ENCODE measurements around the gene LENG9.
"Not testable (repeated sequence)": the region's sequence is repeated elsewhere in the genome, so short reads cannot be mapped to it uniquely, and the experiment has no call there.

Gene LENG9
- total RNA-seq, result 0.43 to 5.5 (median 2.2) reads per million in 17 experiments

- DNase-seq, result peak; percentile 96 to 97 (median 97)
Measured at GRCh38 chr19:54463531-54464043, at the start of gene LENG9. Gene LENG9 (minus strand): TSS chr19:54463778. CDS start chr19:54463526, 252 bp downstream.

DNA sequence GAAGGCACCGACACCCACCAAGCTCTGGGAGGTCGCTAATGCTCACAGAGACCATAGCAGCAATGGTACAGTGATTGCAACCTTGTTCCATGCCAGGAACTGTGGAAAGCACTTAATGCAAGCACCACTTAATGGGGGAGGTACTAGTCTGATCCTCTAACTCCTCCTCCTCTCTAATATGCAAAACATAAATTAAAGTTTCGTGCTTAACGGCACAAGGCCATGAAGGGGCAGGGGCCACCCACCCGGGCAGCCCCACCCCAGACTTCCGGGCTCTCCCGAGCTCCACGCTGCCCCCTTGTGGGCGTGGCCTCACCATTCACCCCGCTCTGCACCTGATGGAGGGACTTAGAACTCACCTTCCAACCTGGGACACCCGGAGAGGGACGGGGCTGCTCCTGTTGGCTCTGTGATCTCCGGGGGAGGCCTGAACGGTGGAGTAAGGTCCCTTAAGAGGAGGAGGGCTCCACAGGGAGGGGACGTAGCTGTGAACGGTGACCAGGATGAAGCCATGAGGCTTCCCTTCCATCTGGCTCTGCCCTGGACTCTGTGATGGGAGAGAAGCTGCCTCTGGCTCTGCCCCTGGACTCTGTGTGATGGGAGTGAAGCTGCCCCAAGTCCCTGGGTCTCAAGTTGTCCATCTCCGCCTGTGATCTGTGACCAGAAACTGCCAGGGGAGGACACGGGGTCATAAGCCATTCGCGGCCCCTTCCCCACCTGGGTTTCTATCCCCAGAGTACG lies 45.8 kb upstream of the LENG9 start:
- DNase-seq, result not testable (repeated sequence)

GRCh38 chr19:54508487-54508886 lies 44.9 kb upstream of the LENG9 start:
- DNase-seq, result not testable (repeated sequence)

DNA sequence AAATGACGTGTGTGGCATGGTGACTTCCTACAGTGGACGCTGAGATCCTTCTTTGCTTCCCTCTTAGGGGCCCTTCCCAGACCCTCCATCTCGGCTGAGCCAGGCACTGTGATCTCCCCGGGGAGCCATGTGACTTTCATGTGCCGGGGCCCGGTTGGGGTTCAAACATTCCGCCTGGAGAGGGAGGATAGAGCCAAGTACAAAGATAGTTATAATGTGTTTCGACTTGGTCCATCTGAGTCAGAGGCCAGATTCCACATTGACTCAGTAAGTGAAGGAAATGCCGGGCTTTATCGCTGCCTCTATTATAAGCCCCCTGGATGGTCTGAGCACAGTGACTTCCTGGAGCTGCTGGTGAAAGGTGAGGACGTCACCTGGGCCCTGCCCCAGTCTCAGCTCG lies 44.2 kb upstream of the LENG9 start:
- no peak for DNase-seq

- not testable (repeated sequence) for DNase-seq
Measured at GRCh38 chr19:54507038-54507717, 43.6 kb upstream of the LENG9 start.

GRCh38 chr19:54506079-54506478 lies 42.5 kb upstream of the LENG9 start:
- DNase-seq, result no peak

DNA sequence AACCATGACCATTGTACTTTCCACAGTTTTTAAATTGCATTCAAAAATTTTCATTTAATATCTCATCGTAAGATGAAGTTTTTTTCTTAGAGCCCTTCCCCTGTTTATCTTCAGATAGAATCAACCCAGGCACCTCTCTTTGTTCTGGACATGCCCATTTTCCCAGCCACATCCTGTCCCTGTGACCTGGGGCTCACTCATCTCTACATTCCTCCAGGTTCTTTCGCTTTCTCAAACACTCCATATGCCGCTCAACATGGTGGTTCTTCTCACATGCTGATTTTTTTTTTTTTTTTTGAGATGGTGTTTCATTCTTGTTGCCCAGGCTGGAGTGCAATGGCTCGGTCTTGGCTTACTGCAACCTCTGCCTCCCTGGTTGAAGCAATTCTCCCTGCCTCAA lies 42.0 kb upstream of the LENG9 start:
- DNase-seq, result not testable (repeated sequence)

DNA sequence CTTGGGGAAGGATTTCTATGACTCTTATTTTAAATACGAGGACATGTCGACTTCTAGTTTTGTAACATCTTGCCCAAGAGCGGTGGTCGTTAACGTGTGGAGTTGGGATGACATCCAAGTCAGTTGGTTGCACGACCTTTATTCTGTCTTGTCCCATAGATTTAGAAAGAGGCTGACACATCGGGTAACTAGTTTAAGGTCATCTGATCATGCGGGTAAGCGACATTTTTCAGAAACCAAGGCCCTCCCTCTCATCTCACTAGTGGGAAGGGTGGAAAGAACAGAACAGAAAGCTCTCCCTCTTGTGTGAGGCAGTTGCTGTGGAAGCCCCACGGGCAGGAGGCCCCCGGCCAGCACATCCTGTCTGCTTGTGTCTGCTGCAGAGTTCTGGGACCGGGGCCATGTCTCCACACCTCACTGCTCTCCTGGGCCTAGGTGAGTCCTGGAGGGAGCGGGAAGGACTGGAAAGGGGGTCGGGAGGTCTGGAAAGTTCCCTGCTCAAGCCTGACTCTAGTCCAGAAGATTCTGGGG lies 39.0 kb upstream of the LENG9 start, which contains the start of gene LAIR2:
LAIR2 (plus strand) TSS at position 314 of the 531 bp plus-strand sequence; CDS start at position 402, 88 bp downstream.
- DNase-seq, result peak in 1 of 4 experiments; percentile 50

GRCh38 chr19:54498451-54498772 lies 34.8 kb upstream of the LENG9 start:
- peak in 3 of 4 experiments; percentile 30 to 62 (median 54) for DNase-seq

DNA sequence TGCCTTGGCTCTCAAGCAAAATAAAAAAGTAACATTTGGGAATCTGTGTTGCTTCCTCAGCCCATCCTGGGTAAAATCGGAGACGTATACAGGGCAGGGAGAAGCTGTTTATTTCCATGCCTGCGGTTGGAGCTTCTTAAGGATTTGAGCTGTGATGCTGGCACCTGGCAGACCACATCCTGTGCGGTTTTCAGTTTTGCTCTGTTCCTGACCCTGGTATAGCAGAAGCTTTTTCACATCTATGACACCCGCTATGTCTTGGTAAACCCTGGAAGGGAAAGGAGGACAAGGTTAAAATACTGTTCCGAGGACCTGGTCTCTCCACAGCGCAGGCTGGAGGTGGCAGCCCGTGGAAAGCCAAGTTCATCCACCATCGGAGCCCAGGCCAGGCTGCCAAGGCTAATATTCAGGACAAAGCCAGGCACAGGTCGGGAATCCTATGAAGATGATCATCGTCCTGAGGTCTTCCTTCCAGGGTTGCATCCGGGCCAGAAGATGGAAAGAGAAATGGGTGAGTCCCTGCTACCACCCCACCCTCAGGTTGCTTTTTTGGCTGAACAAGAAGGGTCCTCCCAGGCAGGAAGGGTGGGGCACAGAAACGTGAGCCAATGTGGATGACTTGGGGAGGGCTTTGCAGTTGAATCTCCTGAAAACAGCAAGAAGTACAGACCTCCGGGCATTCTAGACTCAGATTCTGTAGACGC lies 34.3 kb upstream of the LENG9 start:
- not testable (repeated sequence) for DNase-seq

DNA sequence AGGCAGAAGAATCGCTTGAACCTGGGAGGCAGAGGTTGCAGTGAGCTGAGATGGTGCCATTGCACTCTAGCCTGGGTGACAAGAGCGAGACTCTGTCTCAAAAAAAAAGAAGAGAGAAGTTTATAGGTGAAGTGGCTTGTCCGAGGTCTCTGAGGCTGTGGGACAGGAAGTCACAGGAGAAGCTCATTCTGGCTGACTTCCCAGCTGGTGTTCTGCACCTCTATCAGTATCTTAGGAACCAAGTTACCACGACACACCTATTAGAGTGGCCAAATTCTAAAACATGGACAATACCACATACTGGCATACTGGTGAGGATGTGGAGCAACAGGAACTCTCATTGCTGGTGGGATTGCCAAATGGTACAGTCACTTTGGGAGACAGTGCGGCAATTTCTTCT lies 31.7 kb upstream of the LENG9 start:
- not testable (repeated sequence) for DNase-seq

DNA sequence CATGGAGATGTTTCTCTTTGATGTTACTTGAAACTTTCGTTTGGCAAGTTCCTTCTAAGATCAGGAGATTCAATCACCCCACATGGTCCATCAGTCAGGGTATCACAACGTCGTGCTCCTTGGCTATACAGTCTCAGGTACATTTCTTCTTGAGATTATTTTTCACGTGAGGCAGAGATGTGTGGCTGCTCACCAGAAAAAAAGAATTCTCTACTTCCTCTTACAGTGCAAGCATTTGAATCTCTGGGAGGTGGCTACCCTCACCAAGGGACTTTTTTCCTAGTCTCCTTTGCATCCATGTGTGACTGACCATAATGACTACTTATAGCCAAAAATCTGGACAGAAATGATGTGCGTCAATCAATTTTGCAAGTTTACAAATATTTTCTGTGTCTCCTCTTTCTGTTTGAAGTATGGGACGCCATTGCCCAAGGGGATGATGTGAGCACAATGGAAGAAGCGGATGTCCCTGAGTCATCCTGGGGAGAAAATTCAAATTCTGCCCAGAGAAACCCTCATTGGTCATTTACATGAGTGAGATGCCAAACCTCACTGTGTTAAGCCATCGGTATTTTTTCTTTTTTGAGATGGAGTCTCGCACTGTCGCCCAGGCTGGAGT lies 30.5 kb upstream of the LENG9 start:
- no peak for DNase-seq

DNA sequence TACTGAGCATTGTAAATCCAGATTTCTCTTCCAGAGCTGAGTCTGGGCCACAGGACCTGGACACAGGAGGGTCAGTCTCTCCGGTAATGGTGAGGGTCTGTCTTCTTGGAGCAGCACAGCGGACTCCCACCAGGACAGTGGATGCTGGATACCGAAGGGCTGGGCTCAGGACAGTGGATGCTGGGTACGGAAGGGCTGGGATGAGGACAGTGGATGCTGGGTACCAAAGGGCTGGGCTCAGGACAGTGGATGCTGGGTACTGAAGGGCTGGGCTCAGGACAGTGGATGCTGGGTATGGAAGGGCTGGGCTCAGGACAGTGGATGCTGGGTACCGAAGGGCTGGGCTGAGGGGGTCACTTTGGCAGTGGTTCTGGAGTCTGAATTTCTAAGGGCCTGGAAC lies 29.5 kb upstream of the LENG9 start:
- DNase-seq, result not testable (repeated sequence)

DNA sequence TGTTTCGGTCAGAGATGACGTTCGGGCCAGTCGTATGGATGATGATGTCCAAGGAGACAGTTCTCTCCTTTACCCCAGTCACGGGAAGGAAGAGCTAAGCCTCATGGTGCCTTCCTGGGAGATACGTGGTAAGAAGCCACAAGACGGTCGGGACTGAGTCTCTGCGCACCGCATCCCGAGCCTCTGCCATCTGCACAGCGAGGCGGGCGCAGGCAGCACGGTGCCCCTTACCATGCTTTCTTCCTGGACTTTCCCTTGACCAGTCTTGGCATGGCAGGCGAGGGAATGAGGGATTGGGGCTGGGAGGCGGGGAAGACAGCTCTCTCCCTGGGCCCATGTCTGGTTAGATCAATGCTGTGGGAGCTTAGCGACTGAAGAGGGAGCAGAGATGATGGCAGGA lies 29.0 kb upstream of the LENG9 start:
- DNase-seq, result peak in 1 of 4 experiments; percentile 25

DNA sequence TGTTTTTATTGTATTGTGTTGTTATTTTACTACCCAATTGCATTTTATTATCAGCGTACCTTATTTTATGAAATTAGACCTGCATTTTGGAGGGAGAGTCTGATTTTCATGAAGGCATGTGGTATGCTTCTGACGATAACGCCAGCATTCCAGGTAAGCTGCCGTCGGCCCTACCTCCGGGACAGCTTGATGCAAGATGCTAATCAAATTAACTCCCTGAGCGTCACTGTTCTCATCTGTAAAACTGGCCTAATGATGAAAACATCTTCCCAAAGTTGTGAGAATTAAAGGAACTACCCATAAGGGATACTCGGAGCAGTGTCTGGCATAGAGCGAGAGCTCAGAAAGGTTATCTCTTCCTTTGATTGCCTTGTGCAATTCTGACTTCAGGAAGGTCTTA lies 26.2 kb upstream of the LENG9 start:
- no peak for DNase-seq

GRCh38 chr19:54489341-54489740 lies 25.8 kb upstream of the LENG9 start:
- no peak for DNase-seq

DNA sequence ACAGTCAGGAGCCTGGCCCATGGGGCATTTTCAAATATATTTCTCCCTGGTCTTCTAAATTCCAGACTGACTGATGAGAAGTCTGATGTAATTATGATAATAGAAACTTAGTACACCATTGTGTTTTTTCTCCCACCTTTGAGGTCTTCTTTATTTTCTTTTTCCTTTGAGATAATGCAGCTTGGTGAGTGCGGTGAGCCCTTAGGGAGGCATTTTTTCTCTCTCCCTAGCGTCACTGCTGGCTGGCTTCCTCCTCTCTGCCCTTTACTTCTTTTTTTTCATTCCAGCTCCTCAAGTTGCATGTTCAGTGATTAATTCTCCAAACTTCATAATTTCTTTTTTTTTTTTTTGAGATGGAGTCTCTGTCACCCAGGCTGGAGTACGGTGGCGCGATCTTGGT lies 22.3 kb upstream of the LENG9 start:
- DNase-seq, result peak in 3 of 4 experiments; percentile 36 to 54 (median 49)

- no peak for DNase-seq
Measured at GRCh38 chr19:54484451-54484850, 20.9 kb upstream of the LENG9 start.

DNA sequence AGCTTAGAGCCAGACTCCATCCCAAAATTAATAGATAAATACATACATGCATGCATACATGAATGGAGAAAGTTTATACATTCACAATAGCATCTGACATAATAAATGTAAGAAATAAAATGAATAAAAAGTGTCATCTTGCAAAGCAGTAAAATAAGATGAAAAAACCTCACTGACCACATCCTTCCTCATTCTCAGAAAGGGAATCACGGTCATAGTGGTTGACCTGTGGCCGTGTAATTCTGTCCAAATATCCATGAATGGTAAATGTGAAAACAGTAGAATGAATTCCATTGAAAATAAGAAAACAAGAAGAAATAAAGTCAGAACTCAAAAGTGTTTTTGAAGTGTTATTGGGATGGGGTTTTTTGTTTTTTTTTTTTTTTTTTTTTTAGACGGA lies 19.3 kb upstream of the LENG9 start:
- peak; percentile 42 to 70 (median 54) for DNase-seq

DNA sequence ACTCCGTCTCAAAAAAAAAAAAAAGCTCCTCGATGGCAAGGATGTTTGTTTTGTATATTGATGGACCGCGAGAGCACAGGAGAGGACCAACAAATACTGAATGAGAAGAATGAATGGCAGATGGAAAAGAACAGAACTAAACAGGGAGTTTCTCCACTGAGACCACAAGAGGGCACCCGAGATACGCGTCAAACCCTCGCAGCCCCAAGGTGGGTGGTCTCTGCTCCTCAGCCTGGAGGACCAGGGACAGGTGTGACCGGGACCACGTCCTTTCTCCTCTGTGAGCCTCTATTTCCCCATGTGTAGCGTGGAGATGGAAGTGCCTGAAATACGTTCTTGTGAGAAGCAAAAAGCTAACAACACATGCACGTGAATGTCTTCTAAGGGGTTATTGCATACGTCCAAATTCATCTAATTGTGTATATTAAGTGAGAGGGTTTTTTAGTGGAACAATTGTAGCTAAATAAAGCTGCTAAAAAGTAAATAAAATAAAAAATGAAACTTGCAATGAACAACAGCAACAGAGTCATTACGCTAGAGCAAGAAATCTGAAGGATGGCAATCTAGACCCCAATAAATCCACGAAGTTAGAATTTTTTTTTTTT lies 17.9 kb upstream of the LENG9 start:
- DNase-seq, result peak; percentile 52 to 68 (median 58)

DNA sequence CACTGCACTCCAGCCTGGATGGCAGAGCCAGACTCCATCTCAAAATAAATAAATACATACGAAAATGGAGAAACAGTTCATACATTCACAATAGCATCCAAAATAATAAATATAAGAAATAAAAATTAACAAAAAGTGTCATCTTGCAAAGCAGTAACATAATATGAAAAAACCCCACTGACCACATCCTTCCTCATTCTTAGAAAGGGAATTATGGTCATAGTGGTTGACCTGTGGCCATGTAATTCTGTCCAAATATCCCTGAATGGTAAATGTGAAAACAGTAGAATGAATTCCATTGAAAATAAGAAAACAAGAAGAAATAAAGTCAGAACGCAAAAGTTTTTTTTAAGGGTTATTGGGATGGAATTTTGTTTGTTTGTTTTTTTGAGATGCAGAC lies 16.5 kb upstream of the LENG9 start:
- peak in 3 of 4 experiments; percentile 49 to 73 (median 72) for DNase-seq
